Activated T-helper 1 cell treated with anti-CD3 and anti-CD28 coated beads, Interleukin-2, amount 50 U/mL, for 16 hours (primary cell): ENCODE data around the gene COL8A1.
"Not testable (repeated sequence)": the region's sequence is repeated elsewhere in the genome, so short reads cannot be mapped to it uniquely, and the experiment has no call there.

Source experiments
- DNase-seq, 2 donors: peaks; one replicate each; pipeline ENCODE4 v3.0.0-alpha.2; 2020; ENCODE audit warnings: low read depth in 1 of 2, low spot score in 1 of 2

COL8A1 gene

GRCh38 chr3:99638167-99638948, at the start of gene COL8A1:
Gene COL8A1, plus strand, starts transcription at chr3:99638594. Its CDS starts 152,089 bp downstream, at chr3:99790683.
- DNase-seq: no peak

GRCh38 chr3:99589168-99589567, 49.2 kb upstream of the COL8A1 start:
- not testable (repeated sequence) for DNase-seq

GRCh38 chr3:99599894-99600293, 38.5 kb upstream of the COL8A1 start:
- DNase-seq: no peak

GRCh38 chr3:99601515-99601914, 36.9 kb upstream of the COL8A1 start:
- no peak for DNase-seq

- no peak for DNase-seq
These were observed 36.2 kb upstream of the COL8A1 start for GRCh38 chr3:99602183-99602582.

- no peak for DNase-seq
These were observed 31.2 kb upstream of the COL8A1 start for GRCh38 chr3:99607151-99607550.

GRCh38 chr3:99614768-99615167, 23.6 kb upstream of the COL8A1 start:
- no peak for DNase-seq

- no peak for DNase-seq
These were observed 18.2 kb upstream of the COL8A1 start for GRCh38 chr3:99620077-99620767.

- no peak for DNase-seq
These were observed 17.4 kb upstream of the COL8A1 start for GRCh38 chr3:99620976-99621375.

GRCh38 chr3:99624496-99625236, 13.7 kb upstream of the COL8A1 start:
- no peak for DNase-seq

- DNase-seq: no peak
These were observed 13.2 kb upstream of the COL8A1 start for GRCh38 chr3:99625237-99625622.

GRCh38 chr3:99625643-99626416, 12.6 kb upstream of the COL8A1 start:
- DNase-seq: no peak

GRCh38 chr3:99626417-99626788, 12.0 kb upstream of the COL8A1 start:
- DNase-seq: no peak

- no peak for DNase-seq
These were observed 11.2 kb upstream of the COL8A1 start for GRCh38 chr3:99627062-99627826.

- no peak for DNase-seq
These were observed 7.6 kb upstream of the COL8A1 start for GRCh38 chr3:99630815-99631214.

GRCh38 chr3:99633887-99634558, 4.4 kb upstream of the COL8A1 start:
- DNase-seq: no peak

GRCh38 chr3:99634881-99635280, 3.5 kb upstream of the COL8A1 start:
- DNase-seq: no peak

GRCh38 chr3:99635348-99635747, 3.0 kb upstream of the COL8A1 start:
- no peak for DNase-seq

- no peak for DNase-seq
These were observed 1.4 kb upstream of the COL8A1 start for GRCh38 chr3:99637016-99637367.
